Testis (tissue), 3 donors: ENCODE measurements around the gene VAV2. TPM values are rescaled to one million over a fixed set of nuclear protein-coding genes. Genes with fewer than 3 reads are reported as not detected.

Experiments used
- DNase-seq: peaks from one replicate; pipeline ENCODE4 v3.0.0-alpha.2; 2019
- H3K27ac ChIP-seq, 2 donors: fragments of 200-600 bp; sonication (generic); one replicate each; pipeline ENCODE4 v1.5.1; 2019
- H3K27me3 ChIP-seq: fragments of 200-600 bp; sonication (generic); one replicate; pipeline ENCODE4 v1.5.1; 2019
- H3K36me3 ChIP-seq: fragments of 200-600 bp; sonication (generic); one replicate; pipeline ENCODE4 v1.5.1; 2017; ENCODE audit warnings: low read depth; ENCODE audit errors: missing control alignments
- H3K4me1 ChIP-seq: fragments of 200-600 bp; sonication (generic); one replicate; pipeline ENCODE4 v1.5.1; 2019
- H3K4me3 ChIP-seq, 2 donors: fragments of 200-600 bp; sonication (generic); one replicate each; pipeline ENCODE4 v1.5.1; 2017 to 2019
- H3K9me3 ChIP-seq: fragments of 200-600 bp; sonication (generic); one replicate; pipeline ENCODE4 v1.5.1; 2017
- CTCF ChIP-seq, 3 experiments: fragments of 450-650 bp in 2 of 3; fragments of 200-600 bp in 1 of 3; sonication (generic) in 1 of 3; IDR thresholded peaks; one replicate each; pipeline ENCODE4 v1.5.1; 2016 to 2019; ENCODE audit warnings: antibody characterized with exemption in 3 of 3, mild to moderate bottlenecking in 2 of 3, moderate library complexity in 1 of 3
- POLR2A ChIP-seq: fragments of 450-650 bp; IDR thresholded peaks from one replicate; pipeline ENCODE4 v1.6.1; 2017; ENCODE audit warnings: antibody characterized with exemption, mild to moderate bottlenecking, moderate library complexity
- WGBS, 2 donors: methylation state at CpG; one replicate each; pipeline ENCODE4 v1.1.5; 2018; 5-methylcytosine and 5-hydroxymethylcytosine counted together
- intact Hi-C: fragments of 100-400 bp; cut with DNase I; formaldehyde crosslinking; loops from one replicate; pipeline ENCODE4 v1.15.1; 2023; ENCODE audit warnings: low total_unique reads
- polyA plus RNA-seq: library from polyadenylated mRNA; stranded (reverse); fragments of 350-450 nt; fragmentation: Illumina TruSeq; extraction: RNeasy Lipid Tissue Mini Kit (QIAGEN cat#74804); gene quantifications from one replicate; pipeline ENCODE4 v1.2.3, GENCODE V29; 2014; ENCODE audit warnings: low read depth, low replicate concordance; ENCODE audit not compliant: insufficient read depth
- total RNA-seq, 2 donors: library from RNA; depleted of rRNA; stranded (reverse); fragments of >200 nt; gene quantifications; one replicate each; pipeline ENCODE4 v1.2.3, GENCODE V29; 2016

The VAV2 gene
- total and polyA plus RNA-seq, 3 donors from 2014 or later = 11.0 to 14.1 (median 12.2) TPM

GRCh38 chr9:133848471-133849109, 143.5 kb downstream of the VAV2 start:
- intact Hi-C loops = no loop called here

GRCh38 chr9:133846483-133847090, 145.5 kb downstream of the VAV2 start:
- TF ChIP-seq POLR2A = no peak
- Histone ChIP-seq H3K27ac (no peak overlapping the region), H3K9me3 (no peaks in the 10 kb centered on the region), H3K36me3 (no peaks in the 10 kb centered on the region), H3K4me3 (no peak overlapping the region), H3K27me3 (no peaks in the 10 kb centered on the region), H3K4me1 (no peaks in the 10 kb centered on the region)
- intact Hi-C loops = no loop called here
- 89 to 93% methylated on average over 4 to 18 of the region's 18 CpGs for WGBS, 2 donors
- no peak for DNase-seq

More at GRCh38 chr9:133848471-133849109, 143.5 kb downstream of the VAV2 start:
- TF ChIP-seq CTCF (IDR thresholded peaks at IDR 0.05) (no peak), POLR2A (no peak)
- Histone ChIP-seq H3K36me3 (no peaks in the 10 kb centered on the region), H3K27ac (no peak overlapping the region), H3K4me1 (no peaks in the 10 kb centered on the region), H3K27me3 (no peaks in the 10 kb centered on the region), H3K4me3 (no peak overlapping the region), H3K9me3 (no peaks in the 10 kb centered on the region)
- no peak for DNase-seq
- 92 to 95% methylated on average over 19 of the region's 19 CpGs for whole genome bisulfite sequencing, 2 donors

GRCh38 chr9:133845440-133845839, 146.7 kb downstream of the VAV2 start:
- WGBS, 2 donors = 27 to 53% methylated on average over 3 to 7 of the region's 7 CpGs
- peak overlapping the region in 1 of 2 donors; percentile 8 for H3K27ac ChIP-seq

GRCh38 chr9:133844881-133845410, 147.2 kb downstream of the VAV2 start:
- TF ChIP-seq CTCF (IDR thresholded peaks at IDR 0.05) (no peak), POLR2A (no peak)
- no peaks in the 10 kb centered on the region for H3K36me3 ChIP-seq
- H3K9me3 ChIP-seq = no peaks in the 10 kb centered on the region
- WGBS, 2 donors = 78 to 79% methylated on average over 9 to 21 of the region's 23 CpGs
- H3K27ac ChIP-seq = peak overlapping the region in 1 of 2 donors; percentile 8
- no peaks in the 10 kb centered on the region for H3K4me1 ChIP-seq
- intact Hi-C loops = no loop called here
- no peaks in the 10 kb centered on the region for H3K27me3 ChIP-seq
- DNase-seq = no peak
- H3K4me3 ChIP-seq = no peak overlapping the region

More at GRCh38 chr9:133845440-133845839, 146.7 kb downstream of the VAV2 start:
- no peaks in the 10 kb centered on the region for H3K27me3 ChIP-seq
- no peak overlapping the region for H3K4me3 ChIP-seq
- no peaks in the 10 kb centered on the region for H3K36me3 ChIP-seq
- H3K4me1 ChIP-seq = no peaks in the 10 kb centered on the region
- TF ChIP-seq POLR2A (no peak), CTCF (IDR thresholded peaks at IDR 0.05) (no peak)
- peak; percentile 37 for DNase-seq
- intact Hi-C loops = no loop called here
- no peaks in the 10 kb centered on the region for H3K9me3 ChIP-seq

GRCh38 chr9:133844398-133844784, 147.7 kb downstream of the VAV2 start:
- no peaks in the 10 kb centered on the region for H3K36me3 ChIP-seq
- no peak for DNase-seq
- H3K27ac ChIP-seq = peak overlapping the region in 1 of 2 donors; percentile 8
- no peak for TF ChIP-seq CTCF (IDR thresholded peaks at IDR 0.05)
- no peak for TF ChIP-seq POLR2A
- no peaks in the 10 kb centered on the region for H3K9me3 ChIP-seq
- 66 to 68% methylated on average over 5 to 6 of the region's 7 CpGs for WGBS, 2 donors
- H3K4me1 ChIP-seq = no peaks in the 10 kb centered on the region
- intact Hi-C loops = no loop called here
- no peak overlapping the region for H3K4me3 ChIP-seq
- no peaks in the 10 kb centered on the region for H3K27me3 ChIP-seq
